Glomerular endothelial cell (primary cell): ENCODE measurements around the gene OR5K2. TPM values are rescaled to one million over a fixed set of nuclear protein-coding genes. Genes with fewer than 3 reads are reported as not detected.

ENCODE experiments used
- DNase-seq: peaks from one replicate; pipeline ENCODE4 v3.0.0-alpha.2; 2011; ENCODE audit warnings: low read depth, low spot score; ENCODE audit errors: extremely low read depth
- total RNA-seq: library from RNA; depleted of rRNA; stranded (reverse); fragments of >200 nt; gene quantifications from 2 replicates; pipeline ENCODE4 v1.2.3, GENCODE V29; 2015

OR5K2 gene
- not detected in 2 replicates for total RNA-seq

GRCh38 chr3:98497381-98497780 lies at the start of gene OR5K2:
TSS of gene OR5K2 (plus strand) at chr3:98497681. CDS start at chr3:98497681, 0 bp downstream.
- no peak for DNase-seq

- no peak for DNase-seq
Observed at GRCh38 chr3:98449606-98450193, 47.8 kb upstream of the OR5K2 start.

- no peak for DNase-seq
Observed at GRCh38 chr3:98450372-98450771, 47.1 kb upstream of the OR5K2 start.

GRCh38 chr3:98453827-98454226 lies 43.7 kb upstream of the OR5K2 start:
- DNase-seq, result no peak

- DNase-seq, result no peak
Observed at GRCh38 chr3:98454929-98455328, 42.6 kb upstream of the OR5K2 start.

GRCh38 chr3:98457543-98457942 lies 39.9 kb upstream of the OR5K2 start:
- DNase-seq, result no peak

GRCh38 chr3:98460220-98460619 lies 37.3 kb upstream of the OR5K2 start:
- DNase-seq, result no peak

GRCh38 chr3:98462901-98463300 lies 34.6 kb upstream of the OR5K2 start, which contains the start of gene OR5K1:
TSS of gene OR5K1 (plus strand) at chr3:98463201. CDS start at chr3:98469577, 6,376 bp downstream.
- DNase-seq, result no peak

GRCh38 chr3:98482717-98483482 lies 14.6 kb upstream of the OR5K2 start:
- DNase-seq, result no peak

- no peak for DNase-seq
Observed at GRCh38 chr3:98483626-98484025, 13.9 kb upstream of the OR5K2 start.

- DNase-seq, result no peak
Observed at GRCh38 chr3:98500019-98500418, 2.5 kb downstream of the OR5K2 start.

GRCh38 chr3:98501270-98501669 lies 3.8 kb downstream of the OR5K2 start:
- no peak for DNase-seq

- DNase-seq, result no peak
Observed at GRCh38 chr3:98501863-98502576, 4.5 kb downstream of the OR5K2 start.

GRCh38 chr3:98504539-98504938 lies 7.1 kb downstream of the OR5K2 start:
- no peak for DNase-seq

- no peak for DNase-seq
Observed at GRCh38 chr3:98508582-98508981, 11.1 kb downstream of the OR5K2 start.

- DNase-seq, result no peak
Observed at GRCh38 chr3:98512576-98512975, 15.1 kb downstream of the OR5K2 start.

- DNase-seq, result no peak
Observed at GRCh38 chr3:98513091-98513511, 15.6 kb downstream of the OR5K2 start.

GRCh38 chr3:98513736-98514135 lies 16.3 kb downstream of the OR5K2 start:
- DNase-seq, result no peak

GRCh38 chr3:98514948-98515347 lies 17.5 kb downstream of the OR5K2 start:
- no peak for DNase-seq

GRCh38 chr3:98518816-98519215 lies 21.3 kb downstream of the OR5K2 start:
- no peak for DNase-seq

- no peak for DNase-seq
Observed at GRCh38 chr3:98519351-98519750, 21.9 kb downstream of the OR5K2 start.
